GM21423 (cell line): ENCODE data around the gene YIPF2.
"Not testable (repeated sequence)": the region's sequence is repeated elsewhere in the genome, so short reads cannot be mapped to it uniquely, and the experiment has no call there.

Source experiments
- ATAC-seq: cut with Tn5 transposase; IDR thresholded peaks from one replicate; pipeline ENCODE4 v1.9.1; 2021; ENCODE audit warnings: mild to moderate bottlenecking, moderate library complexity; ENCODE audit not compliant: unreplicated experiment

The YIPF2 gene

GRCh38 chr19:10877608-10878007, 50.8 kb downstream of the YIPF2 start:
- not testable (repeated sequence) for ATAC-seq

GRCh38 chr19:10876459-10877240, 51.8 kb downstream of the YIPF2 start:
- ATAC-seq = peak; percentile 48

- ATAC-seq = no peak
These were observed 54.4 kb downstream of the YIPF2 start for GRCh38 chr19:10874024-10874423.

- no peak for ATAC-seq
These were observed 55.8 kb downstream of the YIPF2 start for GRCh38 chr19:10872546-10873107.
